Gastrocnemius medialis (tissue), 4 donors: ENCODE data around the gene CYREN.

Experiments
- CTCF ChIP-seq, 5 experiments: fragments of 450-650 bp in 3 of 5; fragments of 200-600 bp in 2 of 5; sonication (generic) in 2 of 5; IDR thresholded peaks in 4 of 5; conservative IDR thresholded peaks in 1 of 5; 1 replicate in 4 of 5; 2 replicates in 1 of 5; pipeline ENCODE4 v1.5.1; 2016 to 2019; ENCODE audit warnings: antibody characterized with exemption in 5 of 5, mild to moderate bottlenecking in 3 of 5, moderate library complexity in 3 of 5
- POLR2A ChIP-seq, 2 donors: fragments of 450-650 bp; IDR thresholded peaks; one replicate each; pipeline ENCODE4 v1.6.1; 2017; ENCODE audit warnings: antibody characterized with exemption in 2 of 2, mild to moderate bottlenecking in 2 of 2, moderate library complexity in 2 of 2

GRCh38 chr7:135215698-135216097 lies 45.2 kb upstream of the CYREN start:
- TF ChIP-seq CTCF (IDR thresholded peaks at IDR 0.05 in 4 of 5, conservative IDR thresholded peaks at IDR 0.05 in 1 of 5), result no peak
- no peak for TF ChIP-seq POLR2A (IDR thresholded peaks at IDR 0.05)
